GM23338 (cell line): Measurements from ENCODE around the gene AGAP1. TPM values are rescaled to one million over a fixed set of nuclear protein-coding genes. Genes with fewer than 3 reads are reported as not detected.
A peak's percentile ranks its signal among the peaks of the same experiment; 100 is the strongest.

Source experiments
- ATAC-seq: fragments of 200-7000 bp; cut with Tn5 transposase; 3 replicates; pipeline ENCODE4 v1.9.1; 2020
- DNase-seq: peaks from one replicate; pipeline ENCODE4 v3.0.0-alpha.2; 2015; ENCODE audit warnings: low spot score
- H2AFZ ChIP-seq: fragments of 200-600 bp; sonication (generic); 2 replicates; pipeline ENCODE4 v1.8.0; 2016; ENCODE audit warnings: antibody characterized with exemption, mild to moderate bottlenecking, moderate library complexity
- H3F3A ChIP-seq: fragments of 200-600 bp; sonication (generic); replicated peaks from 2 replicates; pipeline ENCODE4 v1.8.0; 2017; ENCODE audit warnings: antibody characterized with exemption, mixed run types, low read depth
- H3K27ac ChIP-seq: fragments of 200-600 bp; sonication (generic); 2 replicates; pipeline ENCODE4 v1.6.1; 2016; ENCODE audit warnings: low read depth
- H3K27me3 ChIP-seq: fragments of 200-600 bp; sonication (generic); 2 replicates; pipeline ENCODE4 v1.8.0; 2016; ENCODE audit warnings: mild to moderate bottlenecking, mixed run types, moderate library complexity; ENCODE audit not compliant: insufficient read depth
- H3K36me3 ChIP-seq: fragments of 200-600 bp; sonication (generic); 2 replicates; pipeline ENCODE4 v1.8.0; 2016; ENCODE audit warnings: mild to moderate bottlenecking; ENCODE audit not compliant: insufficient read depth
- H3K4me1 ChIP-seq: fragments of 200-600 bp; sonication (generic); 2 replicates; pipeline ENCODE4 v1.8.0; 2016; ENCODE audit warnings: mild to moderate bottlenecking, moderate library complexity; ENCODE audit not compliant: insufficient read depth
- H3K4me2 ChIP-seq: fragments of 200-600 bp; sonication (generic); 2 replicates; pipeline ENCODE4 v1.7.1; 2017; ENCODE audit warnings: mixed run types
- H3K4me3 ChIP-seq: fragments of 200-600 bp; sonication (generic); 2 replicates; pipeline ENCODE4 v1.6.1; 2016; ENCODE audit warnings: mixed run types
- H3K79me2 ChIP-seq: fragments of 200-600 bp; sonication (generic); replicated peaks from 2 replicates; pipeline ENCODE4 v1.8.0; 2017; ENCODE audit warnings: mild to moderate bottlenecking; ENCODE audit not compliant: insufficient read depth
- H3K9me2 ChIP-seq: fragments of 200-600 bp; sonication (generic); 2 replicates; pipeline ENCODE4 v1.8.0; 2017; ENCODE audit not compliant: insufficient read depth
- H4K20me1 ChIP-seq: fragments of 200-600 bp; sonication (generic); replicated peaks from 2 replicates; pipeline ENCODE4 v1.8.0; 2017; ENCODE audit warnings: mild to moderate bottlenecking; ENCODE audit not compliant: insufficient read depth
- H3K27ac Mint-ChIP-seq: 2 replicates; pipeline ENCODE4 v1.8.0; 2020; ENCODE audit warnings: inconsistent platforms, mild to moderate bottlenecking, moderate library complexity, mixed read lengths
- H3K27me3 Mint-ChIP-seq: 3 replicates; pipeline ENCODE4 v1.8.0; 2022; ENCODE audit warnings: low read depth, mild to moderate bottlenecking, moderate library complexity, mixed read lengths, inconsistent platforms; ENCODE audit not compliant: insufficient read depth, poor library complexity
- H3K36me3 Mint-ChIP-seq: 3 replicates; pipeline ENCODE4 v1.8.0; 2021; ENCODE audit warnings: low read depth, mild to moderate bottlenecking, inconsistent platforms, moderate library complexity, mixed read lengths
- H3K4me1 Mint-ChIP-seq: 3 replicates; pipeline ENCODE4 v1.8.0; 2020; ENCODE audit warnings: mild to moderate bottlenecking, inconsistent platforms, mixed read lengths
- H3K4me3 Mint-ChIP-seq: 3 replicates; pipeline ENCODE4 v1.8.0; 2021; ENCODE audit warnings: moderate library complexity, mild to moderate bottlenecking, inconsistent platforms, mixed read lengths
- H3K9me3 Mint-ChIP-seq: 3 replicates; pipeline ENCODE4 v1.8.0; 2020; ENCODE audit warnings: moderate library complexity, mild to moderate bottlenecking, inconsistent platforms, mixed read lengths
- CREB1 ChIP-seq: fragments of 250-450 bp; sonication (Bioruptor Pico); IDR thresholded peaks from 2 replicates; pipeline ENCODE4 v1.5.0; 2020; ENCODE audit warnings: low read depth, mild to moderate bottlenecking, moderate library complexity
- EZH2 ChIP-seq: fragments of 200-600 bp; sonication (generic); IDR thresholded peaks from one replicate; pipeline ENCODE4 v1.8.0; 2017; ENCODE audit warnings: antibody characterized with exemption, mild to moderate bottlenecking, low read depth; ENCODE audit not compliant: unreplicated experiment
- NANOG ChIP-seq: IDR thresholded peaks from 2 replicates; pipeline ENCODE4 v1.6.1; 2016; ENCODE audit warnings: antibody characterized with exemption, borderline replicate concordance
- ZNF114 ChIP-seq: fragments of 250-450 bp; sonication (Bioruptor Pico); IDR thresholded peaks from 2 replicates; pipeline ENCODE4 v1.5.0; 2020; ENCODE audit warnings: mild to moderate bottlenecking, moderate library complexity
- polyA plus RNA-seq: library from polyadenylated mRNA; unstranded; fragments of >200 nt; fragmentation: Nextera tagmentation; extraction: Ambion mirVana; gene quantifications from 2 replicates; pipeline ENCODE4 v1.2.1, GENCODE V29; 2016
- total RNA-seq: library from RNA; depleted of rRNA; stranded (reverse); fragments of >200 nt; shearing (Covaris generic); gene quantifications from 2 replicates; pipeline ENCODE4 v1.2.3, GENCODE V29; 2014
- TF ChIP-seq, protein P1 (sequence below): IDR thresholded peaks from one replicate; pipeline ENCODE4 v1.6.1; 2018; ENCODE audit warnings: antibody characterized with exemption; ENCODE audit not compliant: unreplicated experiment

Gene AGAP1
- total and polyA plus RNA-seq, 2 experiments from 2014 or later, result 13.3 to 27.9 TPM

DNA sequence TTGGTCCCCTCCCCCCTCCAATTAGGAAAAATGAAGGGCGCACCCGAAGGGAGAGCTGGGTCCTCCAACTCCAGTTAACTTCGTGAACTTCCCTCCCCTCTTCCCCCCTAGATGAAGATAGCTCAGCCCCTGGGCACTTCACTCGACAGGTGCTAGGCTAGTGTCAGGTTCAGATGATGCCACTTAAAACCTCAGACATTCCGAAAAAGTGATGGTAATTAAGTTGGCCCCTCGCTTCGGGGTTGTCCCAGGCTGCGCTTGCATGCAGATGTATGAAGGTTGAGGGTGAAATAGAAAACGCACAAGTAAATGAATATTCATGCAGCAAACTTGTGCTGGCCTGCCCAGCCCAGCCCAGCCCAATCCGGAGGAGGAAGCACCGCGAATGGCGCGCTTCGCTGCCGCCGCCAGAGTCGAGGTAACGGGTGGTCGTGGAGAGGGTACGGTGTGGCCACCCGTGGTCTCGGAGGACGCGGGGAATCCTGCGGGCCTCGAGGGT is 677.4 kb downstream of the AGAP1 start:
- Histone ChIP-seq H4K20me1 (peaks cover 17% of the 10 kb centered on the region), H3K4me1 (peaks cover 74% of the 10 kb centered on the region), H3K27me3 (peaks cover 100% of the 10 kb centered on the region), H3K4me3 (peak overlapping the region; percentile 69), H3K79me2 (no peaks in the 10 kb centered on the region), H3K36me3 (no peaks in the 10 kb centered on the region), H3K9me2 (no peaks in the 10 kb centered on the region), H3K27ac (no peak overlapping the region), H3F3A (peaks cover 39% of the 10 kb centered on the region), H3K4me2 (peak overlapping the region; percentile 73), H2AFZ (no peak overlapping the region)
- peaks cover 91% of the 10 kb centered on the region for H3K27me3 Mint-ChIP-seq
- H3K9me3 Mint-ChIP-seq, result peaks cover 2% of the 10 kb centered on the region; the same call in 1 of the 3 replicates
- no peak overlapping the region for H3K27ac Mint-ChIP-seq
- H3K4me1 Mint-ChIP-seq, result peaks cover 66% of the 10 kb centered on the region
- ATAC-seq (no peak), DNase-seq (peak; percentile 74)
- TF ChIP-seq NANOG (no peak), EZH2 (peak; percentile 4)
- H3K4me3 Mint-ChIP-seq, result peak overlapping the region; percentile 61
- peaks cover 2% of the 10 kb centered on the region; the same call in 1 of the 3 replicates for H3K36me3 Mint-ChIP-seq

- no peak for ATAC-seq
- H3K27me3 Mint-ChIP-seq, result peaks cover 89% of the 10 kb centered on the region
- peak overlapping the region; percentile 61 for H3K4me3 Mint-ChIP-seq
- peaks cover 1% of the 10 kb centered on the region; the same call in 1 of the 3 replicates for H3K9me3 Mint-ChIP-seq
- H3K4me1 Mint-ChIP-seq, result peaks cover 64% of the 10 kb centered on the region
- DNase-seq, result peak; percentile 51
- Histone ChIP-seq H2AFZ (no peak overlapping the region), H3K4me1 (peaks cover 69% of the 10 kb centered on the region), H3K4me2 (peak overlapping the region; percentile 73), H3K36me3 (no peaks in the 10 kb centered on the region), H3F3A (peaks cover 35% of the 10 kb centered on the region), H3K4me3 (peak overlapping the region; percentile 69), H3K27ac (no peak overlapping the region), H3K27me3 (peaks cover 100% of the 10 kb centered on the region), H3K9me2 (no peaks in the 10 kb centered on the region), H3K79me2 (no peaks in the 10 kb centered on the region), H4K20me1 (peaks cover 17% of the 10 kb centered on the region)
- H3K27ac Mint-ChIP-seq, result no peak overlapping the region
- H3K36me3 Mint-ChIP-seq, result no peaks in the 10 kb centered on the region
- TF ChIP-seq ZNF114 (CRISPR knock-in tag) (no peak), CREB1 (CRISPR knock-in tag) (no peak), NANOG (no peak)
- TF ChIP-seq, protein P1, sequence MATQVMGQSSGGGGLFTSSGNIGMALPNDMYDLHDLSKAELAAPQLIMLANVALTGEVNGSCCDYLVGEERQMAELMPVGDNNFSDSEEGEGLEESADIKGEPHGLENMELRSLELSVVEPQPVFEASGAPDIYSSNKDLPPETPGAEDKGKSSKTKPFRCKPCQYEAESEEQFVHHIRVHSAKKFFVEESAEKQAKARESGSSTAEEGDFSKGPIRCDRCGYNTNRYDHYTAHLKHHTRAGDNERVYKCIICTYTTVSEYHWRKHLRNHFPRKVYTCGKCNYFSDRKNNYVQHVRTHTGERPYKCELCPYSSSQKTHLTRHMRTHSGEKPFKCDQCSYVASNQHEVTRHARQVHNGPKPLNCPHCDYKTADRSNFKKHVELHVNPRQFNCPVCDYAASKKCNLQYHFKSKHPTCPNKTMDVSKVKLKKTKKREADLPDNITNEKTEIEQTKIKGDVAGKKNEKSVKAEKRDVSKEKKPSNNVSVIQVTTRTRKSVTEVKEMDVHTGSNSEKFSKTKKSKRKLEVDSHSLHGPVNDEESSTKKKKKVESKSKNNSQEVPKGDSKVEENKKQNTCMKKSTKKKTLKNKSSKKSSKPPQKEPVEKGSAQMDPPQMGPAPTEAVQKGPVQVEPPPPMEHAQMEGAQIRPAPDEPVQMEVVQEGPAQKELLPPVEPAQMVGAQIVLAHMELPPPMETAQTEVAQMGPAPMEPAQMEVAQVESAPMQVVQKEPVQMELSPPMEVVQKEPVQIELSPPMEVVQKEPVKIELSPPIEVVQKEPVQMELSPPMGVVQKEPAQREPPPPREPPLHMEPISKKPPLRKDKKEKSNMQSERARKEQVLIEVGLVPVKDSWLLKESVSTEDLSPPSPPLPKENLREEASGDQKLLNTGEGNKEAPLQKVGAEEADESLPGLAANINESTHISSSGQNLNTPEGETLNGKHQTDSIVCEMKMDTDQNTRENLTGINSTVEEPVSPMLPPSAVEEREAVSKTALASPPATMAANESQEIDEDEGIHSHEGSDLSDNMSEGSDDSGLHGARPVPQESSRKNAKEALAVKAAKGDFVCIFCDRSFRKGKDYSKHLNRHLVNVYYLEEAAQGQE, result no peak
These were observed 677.9 kb downstream of the AGAP1 start for GRCh38 chr2:236171680-236172254.
